GM19455 (cell line): ENCODE data around the gene KAZN.

Experiments used
- ATAC-seq: cut with Tn5 transposase; IDR thresholded peaks from one replicate; pipeline ENCODE4 v1.9.1; 2021; ENCODE audit not compliant: unreplicated experiment

The KAZN gene

DNA sequence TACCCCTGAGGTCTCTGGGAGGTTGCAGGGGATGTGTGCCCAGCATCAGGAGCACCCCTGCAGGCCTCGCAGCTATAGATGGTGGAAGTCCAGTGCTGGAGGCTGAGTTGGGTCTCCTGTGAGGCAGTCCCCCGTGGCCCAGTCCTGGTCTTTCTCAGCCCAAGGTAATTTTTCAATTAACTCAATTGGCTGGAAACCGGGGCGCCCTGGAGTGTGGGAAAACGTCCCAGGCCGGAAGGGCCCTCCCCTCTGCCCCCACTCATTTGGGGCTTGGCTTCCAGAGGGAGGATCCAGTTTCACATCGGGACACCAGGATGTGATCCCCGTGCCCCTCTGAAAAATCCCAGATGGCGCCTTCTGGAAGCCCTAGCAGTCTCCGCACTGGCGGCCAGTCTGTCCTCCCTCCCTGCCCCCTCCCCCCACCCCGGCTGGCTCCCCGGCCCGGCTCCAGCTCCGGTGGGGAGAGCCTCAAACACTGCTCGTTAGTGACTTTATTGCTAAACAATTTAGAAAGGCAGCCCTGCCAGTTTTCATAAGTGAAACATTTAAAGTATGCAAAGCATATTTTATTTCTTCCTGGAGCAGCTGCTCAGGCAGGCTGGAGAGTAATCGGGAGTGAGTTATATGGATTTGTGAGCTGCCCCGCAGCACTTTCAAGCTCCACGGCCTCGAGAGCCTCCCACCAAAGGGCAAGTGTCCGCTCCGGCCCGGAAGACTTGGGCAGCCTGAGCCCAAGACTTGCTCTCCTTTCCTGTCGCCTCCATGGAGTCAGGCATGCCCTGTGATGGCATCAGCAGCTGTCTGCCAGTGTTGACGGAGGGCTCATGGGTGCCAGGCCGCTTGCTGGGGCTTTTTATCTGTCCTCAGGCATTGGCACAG lies 346.9 kb downstream of the KAZN start:
- no peak for ATAC-seq

- no peak for ATAC-seq
Observed at GRCh38 chr1:14946011-14946359, 347.5 kb downstream of the KAZN start.

DNA sequence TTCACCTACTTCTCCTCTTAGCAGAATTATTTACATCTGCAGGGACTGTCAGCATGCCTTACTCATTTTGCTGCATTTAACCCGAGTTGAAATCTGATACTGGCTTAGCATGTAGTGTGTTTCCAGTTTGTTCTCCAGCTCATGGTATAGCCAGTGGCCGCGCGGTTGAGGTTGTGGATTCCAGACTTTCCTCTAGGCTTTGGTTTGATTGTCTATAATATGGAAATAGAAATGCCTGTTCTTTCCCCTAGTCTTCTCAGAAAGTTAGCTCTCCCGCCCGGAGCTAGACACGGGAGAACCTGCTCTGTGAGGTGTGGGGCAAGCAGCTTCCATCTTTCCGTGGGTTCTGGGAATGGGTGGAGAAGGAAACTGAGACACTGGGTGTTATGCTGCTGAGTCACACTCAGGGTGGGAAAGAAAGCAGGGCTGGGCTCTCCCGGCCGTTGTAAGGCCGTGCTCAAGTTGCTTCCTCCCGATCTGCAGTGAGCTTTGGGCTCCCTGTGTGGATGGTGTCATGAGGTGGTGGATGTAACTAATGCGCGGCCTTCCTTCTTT lies 348.3 kb downstream of the KAZN start:
- ATAC-seq = no peak

DNA sequence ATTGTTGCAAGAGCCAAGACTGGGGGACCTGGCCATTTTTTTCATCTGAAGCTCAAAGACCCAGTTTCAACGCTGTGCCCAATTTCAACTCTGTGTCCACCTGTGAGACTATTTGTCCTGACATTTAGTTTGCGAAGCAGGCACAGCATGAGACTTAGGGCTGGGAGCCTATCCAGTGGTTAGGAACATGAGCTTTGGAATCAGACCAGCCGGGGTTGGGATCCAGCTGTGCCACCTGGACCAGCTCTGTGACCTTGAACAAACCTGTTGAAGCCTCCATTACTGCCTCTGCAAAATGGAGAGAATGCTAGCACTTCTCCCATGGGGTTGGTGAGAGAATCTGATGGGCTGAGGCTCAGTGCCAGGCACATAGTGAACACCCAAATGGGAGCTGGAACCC lies 348.9 kb downstream of the KAZN start:
- no peak for ATAC-seq

DNA sequence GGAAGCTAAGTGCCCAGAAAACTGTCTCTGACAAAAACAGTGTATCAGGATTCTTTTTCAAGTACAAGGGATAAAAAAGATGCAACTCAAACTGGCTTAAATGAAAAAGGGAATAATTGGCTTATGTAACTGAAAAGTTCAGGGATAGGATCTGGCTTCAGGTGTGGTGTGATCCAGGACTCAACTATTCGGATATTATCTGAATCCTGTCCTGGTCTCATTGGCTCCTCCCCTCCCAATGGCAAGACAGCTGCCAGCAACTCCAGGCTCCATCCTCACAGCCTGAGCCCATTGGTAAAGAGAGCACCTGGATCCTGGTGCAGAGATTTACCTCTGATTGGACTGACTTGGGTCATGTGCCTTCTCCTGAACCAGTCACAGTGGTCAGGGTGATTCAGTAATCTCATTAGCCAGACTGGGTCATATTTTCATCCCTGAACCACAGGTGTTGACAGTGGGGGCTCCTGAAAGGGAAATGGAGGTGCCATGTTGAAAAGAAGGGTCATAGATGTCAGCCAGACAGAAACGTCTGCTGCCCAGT lies 349.7 kb downstream of the KAZN start:
- ATAC-seq = no peak

DNA sequence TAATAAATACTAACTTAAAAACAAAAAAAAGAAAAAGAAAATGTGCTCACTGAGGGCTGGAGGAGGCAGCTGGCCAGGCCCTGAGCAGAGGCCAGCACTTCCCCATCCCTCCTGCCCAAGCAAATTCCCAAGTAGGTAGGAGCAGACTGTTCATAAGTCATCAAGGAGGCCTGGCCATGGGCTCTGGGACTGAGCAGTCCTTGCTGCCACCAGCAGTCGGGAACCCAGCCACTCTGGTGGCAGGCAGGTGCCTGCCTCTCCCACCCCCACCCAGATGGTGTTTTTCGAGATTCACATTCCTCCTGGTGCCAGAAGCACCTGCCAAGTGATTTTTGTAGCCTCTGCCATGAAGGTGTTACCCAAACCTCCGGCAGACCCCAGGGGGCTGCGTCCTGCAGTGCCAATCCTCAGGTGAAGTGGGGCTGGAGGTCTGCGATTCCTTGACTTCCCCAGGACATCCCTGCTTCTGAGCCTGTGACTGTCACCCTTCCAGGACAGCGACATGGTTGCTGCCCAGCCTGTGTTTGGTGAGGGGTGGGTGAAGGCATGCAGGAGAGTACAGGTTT lies 350.9 kb downstream of the KAZN start:
- ATAC-seq = no peak

DNA sequence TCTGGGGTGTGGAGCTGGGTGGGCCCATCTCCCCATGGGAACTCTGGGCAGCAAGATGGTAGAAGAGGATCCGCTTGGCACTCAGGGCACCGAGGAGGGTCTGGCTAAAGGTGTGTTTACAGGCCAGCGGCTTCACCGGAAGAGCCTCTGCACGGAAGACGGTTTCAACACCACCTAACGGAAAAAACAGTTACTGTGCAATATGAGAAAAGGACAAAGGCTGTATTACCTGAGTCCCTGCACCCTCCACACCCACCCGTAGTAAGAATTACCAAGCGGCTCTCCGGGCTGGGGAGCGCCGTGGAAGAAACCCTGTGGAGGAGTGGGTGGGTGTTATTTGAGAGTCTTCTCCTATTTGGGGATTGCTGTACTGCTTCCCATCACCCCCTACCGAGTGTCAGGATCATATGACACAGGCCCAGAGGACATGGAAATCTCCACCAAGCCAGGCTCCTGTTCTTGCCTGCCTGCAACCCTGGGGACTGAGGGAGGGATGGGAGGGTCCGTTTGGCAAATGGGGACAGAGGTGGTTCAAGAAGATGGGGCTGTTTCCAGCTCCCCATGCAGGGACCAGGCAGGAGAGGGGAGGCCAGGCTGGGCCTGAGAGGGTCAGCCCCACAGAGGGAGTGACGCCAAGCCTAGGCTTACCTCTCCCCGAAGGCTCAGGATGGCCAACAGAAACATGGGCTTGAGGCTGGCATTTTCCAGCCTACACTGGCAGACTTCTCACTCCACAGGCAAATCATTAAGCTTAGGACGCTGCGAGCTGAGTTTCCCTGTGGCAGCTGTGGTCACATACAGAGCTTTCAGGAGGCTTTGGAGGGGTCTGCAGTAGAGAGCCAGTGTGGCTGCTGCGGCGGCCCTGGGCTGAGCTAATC lies 351.6 kb downstream of the KAZN start:
- ATAC-seq = no peak

GRCh38 chr1:14951766-14952165 lies 353.3 kb downstream of the KAZN start:
- no peak for ATAC-seq

DNA sequence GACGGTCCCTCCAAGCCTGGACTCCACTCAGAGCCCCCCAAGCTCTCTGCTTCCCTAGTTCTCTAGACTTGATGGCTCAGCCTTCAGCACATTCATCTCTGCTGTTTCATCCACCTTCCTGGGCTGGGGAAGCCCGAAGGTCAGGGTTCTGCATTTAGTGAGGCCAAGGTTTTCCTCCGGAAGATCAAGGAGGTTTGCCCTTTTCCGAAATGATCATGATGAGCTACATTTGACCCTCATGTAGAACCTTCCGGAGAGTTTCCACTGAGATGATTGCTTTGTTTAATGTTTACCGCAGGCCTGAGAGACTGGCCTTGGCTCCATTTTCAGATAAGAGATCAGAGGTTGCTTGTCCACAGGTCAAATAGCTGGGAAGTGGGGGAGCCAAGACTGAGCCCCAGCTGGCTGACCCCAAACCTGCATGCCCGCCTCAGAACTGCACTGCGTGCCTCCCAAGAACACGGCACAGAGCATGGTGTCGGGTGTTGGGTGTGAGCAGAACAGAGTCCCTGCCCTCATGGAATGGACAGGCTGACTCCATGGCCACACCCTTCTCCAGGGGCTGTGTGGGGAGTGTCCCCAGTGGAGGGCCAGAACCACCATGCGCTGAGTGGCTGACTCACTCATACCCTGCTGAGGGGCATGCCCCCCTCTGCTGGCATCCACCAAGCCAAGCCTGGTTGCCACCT lies 354.3 kb downstream of the KAZN start:
- ATAC-seq = no peak

DNA sequence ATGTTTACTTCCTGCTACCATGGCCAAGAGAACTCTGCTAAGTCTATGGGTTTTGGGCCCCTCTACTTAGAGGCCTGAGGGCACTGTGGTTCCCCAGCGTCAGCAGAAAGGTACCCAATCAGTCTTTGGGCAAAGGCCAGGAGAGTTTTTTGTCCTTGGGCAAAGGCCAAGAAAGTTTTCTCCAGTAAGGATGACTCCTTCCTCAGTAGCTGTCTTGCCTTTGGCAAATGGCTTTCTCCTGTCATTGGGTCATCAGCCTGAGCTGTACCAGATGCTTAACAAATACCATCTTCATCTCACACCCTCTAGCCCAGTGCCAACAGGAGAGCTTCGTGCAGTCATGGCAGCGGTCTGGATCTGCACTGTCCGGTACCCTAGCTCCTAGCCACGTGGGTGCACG lies 355.7 kb downstream of the KAZN start:
- no peak for ATAC-seq

GRCh38 chr1:14954930-14955329 lies 356.4 kb downstream of the KAZN start:
- ATAC-seq = no peak

- no peak for ATAC-seq
Observed at GRCh38 chr1:14955402-14955801, 356.9 kb downstream of the KAZN start.

- no peak for ATAC-seq
Observed at GRCh38 chr1:14955976-14956375, 357.5 kb downstream of the KAZN start.

DNA sequence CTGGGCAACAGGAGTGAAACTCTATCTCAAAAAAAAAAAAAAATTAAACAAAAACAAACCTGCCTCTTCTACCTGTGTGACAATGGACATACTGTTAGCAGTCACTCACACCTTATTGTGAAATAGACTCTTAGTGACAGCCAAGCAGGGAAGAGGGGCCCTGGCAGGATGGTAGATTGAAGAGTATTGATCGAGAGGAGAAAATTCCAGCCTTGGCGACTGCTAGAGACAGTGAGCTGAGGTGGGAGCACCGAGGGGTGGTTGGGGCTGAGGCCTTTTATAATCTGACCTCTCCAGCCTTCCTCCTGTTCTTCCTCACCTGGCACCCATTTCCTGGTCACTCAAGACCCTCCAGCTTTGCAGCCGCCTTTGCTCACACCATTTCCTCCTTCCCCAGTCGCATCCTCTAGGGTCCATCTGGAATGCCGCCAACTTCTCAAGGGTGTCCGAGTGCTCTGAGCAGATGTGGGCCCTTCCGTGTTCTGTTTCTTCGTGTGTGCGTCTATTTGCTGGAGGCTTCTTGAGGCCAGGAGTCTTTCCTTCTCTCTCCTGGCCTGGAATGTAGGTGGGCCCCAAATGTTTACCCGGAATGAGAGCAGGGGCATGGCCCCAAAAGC lies 358.2 kb downstream of the KAZN start:
- no peak for ATAC-seq

GRCh38 chr1:14957375-14958098 lies 359.1 kb downstream of the KAZN start:
- no peak for ATAC-seq

- no peak for ATAC-seq
Observed at GRCh38 chr1:14958249-14959058, 360.0 kb downstream of the KAZN start.

- no peak for ATAC-seq
Observed at GRCh38 chr1:14959059-14959694, 360.7 kb downstream of the KAZN start.

DNA sequence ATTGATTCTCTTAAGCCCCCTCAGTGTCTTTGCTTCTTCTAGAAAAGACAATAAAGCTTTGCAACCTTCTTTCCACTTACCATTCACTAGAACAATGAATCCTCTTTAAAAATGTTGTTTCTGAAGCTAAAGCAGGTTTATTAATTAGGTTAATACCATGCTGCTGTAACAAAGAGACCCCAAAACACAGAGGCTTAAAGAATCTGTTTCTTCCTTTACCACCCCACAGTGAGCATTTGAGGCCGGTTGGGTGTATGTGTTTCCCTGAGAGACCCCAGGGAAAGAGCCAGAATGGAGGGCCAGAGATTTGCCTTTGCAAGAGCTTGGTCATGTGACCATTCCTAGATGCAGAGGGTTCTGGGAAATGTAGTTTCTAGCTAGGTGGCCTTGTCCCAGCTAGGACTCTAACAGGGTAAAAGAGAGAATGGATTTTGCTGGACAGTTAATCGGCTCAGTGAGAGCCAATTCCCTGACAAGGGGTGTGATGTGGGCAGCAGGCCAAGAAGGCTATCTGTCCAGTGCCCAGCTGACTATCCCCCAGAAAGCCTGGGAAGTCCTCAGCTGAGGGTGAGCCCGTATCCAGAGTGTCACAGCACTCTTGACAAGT lies 363.3 kb downstream of the KAZN start:
- ATAC-seq = no peak
